Gastrocnemius medialis (tissue), 4 donors: ENCODE measurements around the gene FPR3. TPM values are rescaled to one million over a fixed set of nuclear protein-coding genes. Genes with fewer than 3 reads are reported as not detected.
"Not testable (repeated sequence)": the region's sequence is repeated elsewhere in the genome, so short reads cannot be mapped to it uniquely, and the experiment has no call there.

ENCODE experiments used
- ATAC-seq, 2 donors: fragments of 150-250 bp; one replicate each; pipeline ENCODE4 v1.9.1; 2016
- DNase-seq, 2 donors: peaks; one replicate each; pipeline ENCODE4 v3.0.0-alpha.2; 2019
- H3K27ac ChIP-seq, 4 donors: fragments of 200-600 bp; sonication (generic); 1 replicate in 1 of 4; 2 replicates in 3 of 4; pipeline ENCODE4 v1.5.1; 2016 to 2018; ENCODE audit warnings: mild to moderate bottlenecking in 2 of 4, moderate library complexity in 1 of 4
- H3K27me3 ChIP-seq, 3 donors: fragments of 200-600 bp; sonication (generic) in 2 of 3; 1 replicate in 1 of 3; 2 replicates in 2 of 3; pipeline versions ENCODE4 v1.5.1 to v1.6.0; 2016 to 2019; ENCODE audit warnings: mild to moderate bottlenecking in 1 of 3, moderate library complexity in 1 of 3
- H3K36me3 ChIP-seq, 2 donors: fragments of 200-600 bp; sonication (generic) in 1 of 2; one replicate each; pipeline ENCODE4 v1.5.1; 2017 to 2018
- H3K4me1 ChIP-seq, 2 donors: fragments of 200-600 bp; sonication (generic) in 1 of 2; one replicate each; pipeline ENCODE4 v1.5.1; 2016 to 2017; ENCODE audit warnings: mild to moderate bottlenecking in 2 of 2
- H3K4me3 ChIP-seq, 4 donors: fragments of 200-600 bp; sonication (generic) in 3 of 4; 1 replicate in 1 of 4; 2 replicates in 3 of 4; pipeline ENCODE4 v1.5.1; 2016 to 2019; ENCODE audit warnings: mild to moderate bottlenecking in 2 of 4
- H3K9me3 ChIP-seq, 3 donors: fragments of 200-600 bp; sonication (generic) in 2 of 3; 1 replicate in 1 of 3; 2 replicates in 2 of 3; pipeline ENCODE4 v1.5.1; 2016 to 2019
- CTCF ChIP-seq, 5 experiments: fragments of 450-650 bp in 3 of 5; fragments of 200-600 bp in 2 of 5; sonication (generic) in 2 of 5; IDR thresholded peaks in 4 of 5; conservative IDR thresholded peaks in 1 of 5; 1 replicate in 4 of 5; 2 replicates in 1 of 5; pipeline ENCODE4 v1.5.1; 2016 to 2019; ENCODE audit warnings: antibody characterized with exemption in 5 of 5, mild to moderate bottlenecking in 3 of 5, moderate library complexity in 3 of 5
- POLR2A ChIP-seq, 2 donors: fragments of 450-650 bp; IDR thresholded peaks; one replicate each; pipeline ENCODE4 v1.6.1; 2017; ENCODE audit warnings: antibody characterized with exemption in 2 of 2, mild to moderate bottlenecking in 2 of 2, moderate library complexity in 2 of 2
- in situ Hi-C, 4 donors: fragments of 200-750 bp; cut with MboI; loops; one replicate each; pipeline versions ENCODE4 v1.15.0 to v1.8.0; 2017; ENCODE audit warnings: low sequenced_read_pairs in 4 of 4
- intact Hi-C: fragments of 100-400 bp; cut with DNase I; formaldehyde crosslinking; loops from one replicate; pipeline ENCODE4 v1.15.1; 2023; ENCODE audit warnings: low total_unique reads
- total RNA-seq, 4 donors: library from RNA; depleted of rRNA; stranded (reverse); fragments of >200 nt; gene quantifications; one replicate each; pipeline versions ENCODE4 v1.1.0 to v1.2.3, GENCODE V29; 2016

The FPR3 gene
- total RNA-seq, 4 donors from 2014 or later: 0.66 to 2.2 (median 1.4) TPM

GRCh38 chr19:51803519-51803918 is 8.6 kb downstream of the FPR3 start:
- H3K9me3 ChIP-seq: no peaks in the 10 kb centered on the region
- TF ChIP-seq POLR2A (IDR thresholded peaks at IDR 0.05) (no peak), CTCF (IDR thresholded peaks at IDR 0.05 in 4 of 5, conservative IDR thresholded peaks at IDR 0.05 in 1 of 5) (no peak)
- no peaks in the 10 kb centered on the region for H3K27me3 ChIP-seq
- DNase-seq (no peak), ATAC-seq (no peak)
- intact Hi-C loops: no loop called here
- no peaks in the 10 kb centered on the region for H3K4me1 ChIP-seq
- no peaks in the 10 kb centered on the region for H3K36me3 ChIP-seq
- in situ Hi-C loops: no loop called here
- no peak overlapping the region for H3K4me3 ChIP-seq
- H3K27ac ChIP-seq: no peak overlapping the region

- Histone ChIP-seq H3K4me1 (no peaks in the 10 kb centered on the region), H3K27me3 (no peaks in the 10 kb centered on the region), H3K27ac (no peak overlapping the region), H3K36me3 (no peaks in the 10 kb centered on the region), H3K9me3 (no peaks in the 10 kb centered on the region), H3K4me3 (no peak overlapping the region)
- TF ChIP-seq POLR2A (IDR thresholded peaks at IDR 0.05): no peak
- TF ChIP-seq CTCF (IDR thresholded peaks at IDR 0.05 in 4 of 5, conservative IDR thresholded peaks at IDR 0.05 in 1 of 5): no peak
- intact Hi-C loops (no loop called here), in situ Hi-C loops (no loop called here)
- ATAC-seq (no peak), DNase-seq (no peak)
Observed at GRCh38 chr19:51803967-51804366, 9.0 kb downstream of the FPR3 start.

- H3K9me3 ChIP-seq, H3K27ac ChIP-seq, in situ Hi-C loops, ATAC-seq, H3K4me3 ChIP-seq, intact Hi-C loops, H3K36me3 ChIP-seq, DNase-seq, H3K4me1 ChIP-seq, H3K27me3 ChIP-seq: not testable (repeated sequence)
Observed at GRCh38 chr19:51804789-51805188, 9.8 kb downstream of the FPR3 start.

- H3K36me3 ChIP-seq, H3K9me3 ChIP-seq, intact Hi-C loops, H3K27ac ChIP-seq, ATAC-seq, H3K4me1 ChIP-seq, DNase-seq, H3K27me3 ChIP-seq, H3K4me3 ChIP-seq, in situ Hi-C loops: not testable (repeated sequence)
Observed at GRCh38 chr19:51805396-51805795, 10.4 kb downstream of the FPR3 start.

GRCh38 chr19:51806571-51806970 is 11.6 kb downstream of the FPR3 start:
- H3K4me1 ChIP-seq, ATAC-seq, DNase-seq, H3K4me3 ChIP-seq, H3K9me3 ChIP-seq, intact Hi-C loops, H3K27me3 ChIP-seq, H3K36me3 ChIP-seq, in situ Hi-C loops, H3K27ac ChIP-seq: not testable (repeated sequence)

- H3K27me3 ChIP-seq: no peaks in the 10 kb centered on the region
- no peaks in the 10 kb centered on the region for H3K9me3 ChIP-seq
- TF ChIP-seq CTCF (IDR thresholded peaks at IDR 0.05 in 4 of 5, conservative IDR thresholded peaks at IDR 0.05 in 1 of 5) (no peak), POLR2A (IDR thresholded peaks at IDR 0.05) (no peak)
- in situ Hi-C loops: no loop called here
- H3K4me3 ChIP-seq: no peak overlapping the region
- H3K36me3 ChIP-seq: no peaks in the 10 kb centered on the region
- ATAC-seq (no peak), DNase-seq (peak in 1 of 2 donors; percentile 15)
- no peaks in the 10 kb centered on the region for H3K4me1 ChIP-seq
- no peak overlapping the region for H3K27ac ChIP-seq
- intact Hi-C loops: no loop called here
Observed at GRCh38 chr19:51807111-51807701, 12.2 kb downstream of the FPR3 start.
